WERI-Rb-1 (cell line): Measurements from ENCODE around the gene BLVRA.

Experiments
- DNase-seq: peaks from one replicate; pipeline ENCODE4 v3.0.0-alpha.2; 2020
- H3K27ac ChIP-seq: fragments of 250-450 bp; sonication (Bioruptor Pico); 2 replicates; pipeline ENCODE4 v1.5.1; 2020; ENCODE audit warnings: mild to moderate bottlenecking, moderate library complexity
- H3K27me3 ChIP-seq: fragments of 250-450 bp; sonication (Bioruptor Pico); 2 replicates; pipeline ENCODE4 v1.5.1; 2021; ENCODE audit warnings: mild to moderate bottlenecking, low read depth, moderate library complexity; ENCODE audit not compliant: insufficient read depth, severe bottlenecking
- H3K36me3 ChIP-seq: fragments of 250-450 bp; sonication (Bioruptor Pico); 2 replicates; pipeline ENCODE4 v1.5.1; 2020; ENCODE audit warnings: mild to moderate bottlenecking, moderate library complexity
- H3K4me3 ChIP-seq: 2 replicates; pipeline ENCODE4 v1.5.1; 2011; ENCODE audit warnings: low read depth, mild to moderate bottlenecking, control low read depth, low read length
- H3K9me3 ChIP-seq: fragments of 250-450 bp; sonication (Bioruptor Pico); 2 replicates; pipeline ENCODE4 v1.5.1; 2021; ENCODE audit warnings: mild to moderate bottlenecking, moderate library complexity; ENCODE audit not compliant: severe bottlenecking
- CTCF ChIP-seq: IDR thresholded peaks from 2 replicates; pipeline ENCODE4 v1.5.1; 2011; ENCODE audit warnings: low read depth, mild to moderate bottlenecking, control low read depth, inconsistent platforms, low read length

Gene BLVRA

GRCh38 chr7:43785420-43785819, 26.9 kb downstream of the BLVRA start:
- TF ChIP-seq CTCF = no peak
- DNase-seq = no peak

GRCh38 chr7:43787771-43788170, 29.3 kb downstream of the BLVRA start:
- no peak for TF ChIP-seq CTCF
- Histone ChIP-seq H3K4me3 (no peak overlapping the region), H3K36me3 (peaks cover 32% of the 10 kb centered on the region), H3K27ac (no peak overlapping the region), H3K9me3 (no peaks in the 10 kb centered on the region), H3K27me3 (no peaks in the 10 kb centered on the region)
- no peak for DNase-seq

More at GRCh38 chr7:43785420-43785819, 26.9 kb downstream of the BLVRA start:
- H3K27ac ChIP-seq = no peak overlapping the region
- H3K27me3 ChIP-seq = no peaks in the 10 kb centered on the region
- H3K36me3 ChIP-seq = peaks cover 14% of the 10 kb centered on the region
- no peaks in the 10 kb centered on the region for H3K9me3 ChIP-seq
- H3K4me3 ChIP-seq = no peak overlapping the region

- no peak overlapping the region for H3K27ac ChIP-seq
- H3K36me3 ChIP-seq = peaks cover 37% of the 10 kb centered on the region
- no peak overlapping the region for H3K4me3 ChIP-seq
- DNase-seq = no peak
- H3K9me3 ChIP-seq = no peaks in the 10 kb centered on the region
- H3K27me3 ChIP-seq = no peaks in the 10 kb centered on the region
- no peak for TF ChIP-seq CTCF
These were observed 31.5 kb downstream of the BLVRA start for GRCh38 chr7:43790006-43790405.

GRCh38 chr7:43790834-43791233, 32.4 kb downstream of the BLVRA start:
- no peak overlapping the region for H3K4me3 ChIP-seq
- DNase-seq = no peak
- peaks cover 37% of the 10 kb centered on the region for H3K36me3 ChIP-seq
- no peaks in the 10 kb centered on the region for H3K9me3 ChIP-seq
- TF ChIP-seq CTCF = no peak
- no peaks in the 10 kb centered on the region for H3K27me3 ChIP-seq
- H3K27ac ChIP-seq = no peak overlapping the region

- H3K36me3 ChIP-seq = peaks cover 42% of the 10 kb centered on the region
- DNase-seq = no peak
- TF ChIP-seq CTCF = no peak
- H3K4me3 ChIP-seq = no peak overlapping the region
- H3K27ac ChIP-seq = no peak overlapping the region
- no peaks in the 10 kb centered on the region for H3K27me3 ChIP-seq
- H3K9me3 ChIP-seq = no peaks in the 10 kb centered on the region
These were observed 33.2 kb downstream of the BLVRA start for GRCh38 chr7:43791665-43792064.

- no peak for TF ChIP-seq CTCF
- H3K36me3 ChIP-seq = peaks cover 44% of the 10 kb centered on the region
- no peak overlapping the region for H3K4me3 ChIP-seq
- no peaks in the 10 kb centered on the region for H3K9me3 ChIP-seq
- no peaks in the 10 kb centered on the region for H3K27me3 ChIP-seq
- no peak for DNase-seq
- H3K27ac ChIP-seq = no peak overlapping the region
These were observed 34.1 kb downstream of the BLVRA start for GRCh38 chr7:43792471-43793150.
